GM18502 (cell line): ENCODE data around the gene NCK2.
A peak's percentile ranks its signal among the peaks of the same experiment; 100 is the strongest.

Source experiments
- ATAC-seq: cut with Tn5 transposase; IDR thresholded peaks from one replicate; pipeline ENCODE4 v1.9.1; 2021; ENCODE audit warnings: mild to moderate bottlenecking; ENCODE audit not compliant: unreplicated experiment, poor library complexity

NCK2 gene

DNA sequence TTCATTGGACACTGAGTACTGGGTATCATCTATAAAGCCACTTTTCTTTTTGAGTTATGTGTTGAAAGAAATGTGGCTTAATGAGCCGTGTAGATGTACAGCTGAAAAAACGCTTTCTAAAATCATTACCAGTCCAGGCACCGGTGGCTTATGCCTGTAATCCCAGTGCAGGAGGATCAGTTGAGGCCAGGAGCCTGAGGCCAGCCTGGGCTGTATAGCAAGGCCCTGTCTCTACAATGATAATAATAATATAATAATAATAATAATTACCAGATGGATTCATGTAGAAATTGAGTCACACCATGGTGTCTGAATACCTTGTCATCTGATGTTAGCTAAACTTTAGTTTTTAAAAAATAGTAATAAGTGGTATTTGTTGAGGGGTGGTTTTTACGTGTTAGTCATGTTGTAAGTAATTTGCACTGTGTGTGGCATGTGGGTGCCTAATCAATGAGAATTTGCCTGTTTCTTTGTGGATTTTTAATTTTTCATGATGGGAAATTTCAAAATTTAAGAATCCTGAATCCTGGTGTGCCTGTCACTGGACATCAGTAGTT lies 30.1 kb downstream of the NCK2 start:
- no peak for ATAC-seq

DNA sequence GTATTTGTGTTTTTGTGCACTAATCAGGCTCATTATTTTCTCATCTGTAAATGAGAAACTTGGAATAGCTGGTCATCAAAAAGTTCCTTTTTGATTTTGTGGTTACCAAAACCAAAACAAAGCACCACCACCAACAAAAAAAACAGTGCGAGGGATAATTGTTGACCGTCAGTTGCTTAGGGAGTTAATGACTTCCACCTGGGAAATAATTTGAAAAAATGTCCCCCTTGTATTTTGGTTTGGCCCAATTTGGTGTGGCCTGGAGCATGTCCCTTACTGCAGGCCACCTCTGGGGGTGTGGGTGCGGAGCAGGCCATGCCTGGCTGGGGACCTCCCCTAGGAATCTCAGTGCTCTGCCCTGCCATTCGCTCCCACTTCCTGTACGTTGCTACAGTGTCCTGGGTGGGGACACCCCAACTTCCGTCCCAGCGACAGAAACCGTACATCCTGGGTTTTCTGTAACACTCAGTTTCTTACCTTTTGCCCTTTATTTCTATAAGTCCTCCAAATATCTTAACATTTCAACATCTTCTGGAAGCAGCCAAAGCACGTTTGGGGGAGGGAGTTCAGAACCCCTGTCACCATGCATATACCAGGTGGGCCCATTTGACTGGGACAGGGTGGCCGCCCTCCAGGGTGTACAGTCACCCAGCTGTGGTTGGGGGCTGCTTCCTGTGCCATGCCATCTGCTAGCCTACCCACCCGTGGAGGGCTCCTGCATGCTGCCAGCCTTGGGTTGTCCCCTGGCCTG lies 31.3 kb downstream of the NCK2 start:
- ATAC-seq = peak; percentile 60

DNA sequence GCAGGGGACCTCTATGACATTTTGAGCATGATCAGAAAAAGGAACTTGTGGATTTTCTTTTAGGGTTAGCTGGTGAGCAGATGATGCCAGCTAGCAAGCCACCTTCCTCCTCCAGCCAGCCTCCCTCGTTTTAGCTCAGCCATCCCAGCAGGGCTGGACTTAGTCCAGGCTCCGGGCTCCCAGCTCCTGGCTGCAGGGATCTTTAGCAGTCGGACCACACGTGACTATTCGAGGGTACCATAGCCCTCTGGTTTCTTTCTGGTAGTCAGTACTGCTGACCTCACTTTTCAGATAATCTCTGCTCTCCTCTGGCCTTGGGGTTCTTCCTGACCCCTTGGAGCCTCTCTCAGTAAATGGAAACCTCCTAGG lies 31.8 kb downstream of the NCK2 start:
- peak; percentile 20 for ATAC-seq

DNA sequence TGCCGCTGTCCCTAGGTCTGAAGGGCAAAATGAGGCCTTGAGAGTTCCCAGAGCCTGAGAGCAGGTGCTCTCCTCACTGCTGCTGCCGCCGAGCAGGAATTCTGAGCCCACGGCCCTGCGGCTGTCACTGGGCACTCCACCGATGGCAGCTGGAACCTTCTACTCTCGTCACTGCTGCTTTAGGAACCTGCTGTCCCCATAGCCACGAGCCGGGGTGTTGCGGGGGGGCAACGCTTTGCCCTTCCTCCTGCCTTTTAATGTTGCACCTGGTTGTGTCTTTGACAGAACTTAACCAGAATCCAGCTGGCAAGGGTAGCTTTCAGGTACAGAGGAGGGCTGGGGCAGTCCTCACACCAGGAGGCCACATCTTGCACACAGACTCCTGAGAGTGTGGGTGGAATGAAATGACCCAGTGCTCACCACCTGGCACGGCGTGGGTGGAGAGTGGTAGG lies 32.3 kb downstream of the NCK2 start:
- ATAC-seq = peak; percentile 41

DNA sequence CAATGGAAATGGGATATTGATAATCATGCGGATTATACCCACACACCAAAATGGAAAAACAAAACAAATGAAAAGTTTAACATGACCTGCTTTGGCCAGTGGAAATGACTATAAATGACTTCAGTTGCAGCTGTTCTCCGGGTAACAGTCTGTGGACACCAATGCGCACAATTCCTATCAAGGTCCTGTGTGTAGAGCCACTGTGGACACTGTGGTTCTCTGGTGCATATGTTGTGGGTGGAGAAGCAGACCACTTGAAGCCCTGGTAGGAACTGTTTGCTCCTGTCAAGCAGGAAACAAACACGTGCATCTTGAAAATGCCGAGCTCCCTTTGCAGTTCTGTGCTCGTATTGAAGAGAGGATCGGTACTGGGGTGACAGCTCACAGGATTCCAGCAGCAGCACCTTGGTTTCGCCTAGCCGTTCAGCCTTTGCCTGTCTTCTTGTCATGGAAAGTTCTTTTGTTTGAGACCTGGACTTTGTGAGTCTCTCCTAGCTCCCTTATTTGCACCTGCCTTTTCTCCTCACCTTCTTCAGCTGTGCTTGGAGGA lies 32.9 kb downstream of the NCK2 start:
- ATAC-seq = no peak

- ATAC-seq = no peak
Observed at GRCh38 chr2:105778080-105778607, 33.4 kb downstream of the NCK2 start.

- ATAC-seq = no peak
Observed at GRCh38 chr2:105779394-105779793, 34.7 kb downstream of the NCK2 start.

- no peak for ATAC-seq
Observed at GRCh38 chr2:105780606-105781005, 35.9 kb downstream of the NCK2 start.

GRCh38 chr2:105781274-105781978 lies 36.7 kb downstream of the NCK2 start:
- no peak for ATAC-seq

DNA sequence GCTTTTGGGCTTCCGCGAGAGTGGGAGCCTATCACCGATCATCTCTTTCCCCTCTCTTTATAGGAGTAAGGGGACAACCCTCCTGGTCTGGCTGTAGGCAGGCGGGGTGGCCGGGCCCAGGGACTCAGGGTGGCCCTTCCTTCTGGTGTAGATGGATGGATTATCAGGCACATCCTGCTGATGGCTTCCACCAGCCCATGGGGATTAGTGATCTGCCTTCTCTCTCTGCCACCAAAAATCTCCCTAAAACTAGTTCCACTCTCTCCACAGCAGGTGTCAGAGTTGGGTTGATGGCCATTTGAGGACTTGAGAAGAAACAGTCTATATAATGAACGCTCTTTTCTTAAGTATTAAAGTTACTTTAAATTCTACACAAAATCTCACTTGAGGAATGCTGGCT lies 37.4 kb downstream of the NCK2 start:
- no peak for ATAC-seq

DNA sequence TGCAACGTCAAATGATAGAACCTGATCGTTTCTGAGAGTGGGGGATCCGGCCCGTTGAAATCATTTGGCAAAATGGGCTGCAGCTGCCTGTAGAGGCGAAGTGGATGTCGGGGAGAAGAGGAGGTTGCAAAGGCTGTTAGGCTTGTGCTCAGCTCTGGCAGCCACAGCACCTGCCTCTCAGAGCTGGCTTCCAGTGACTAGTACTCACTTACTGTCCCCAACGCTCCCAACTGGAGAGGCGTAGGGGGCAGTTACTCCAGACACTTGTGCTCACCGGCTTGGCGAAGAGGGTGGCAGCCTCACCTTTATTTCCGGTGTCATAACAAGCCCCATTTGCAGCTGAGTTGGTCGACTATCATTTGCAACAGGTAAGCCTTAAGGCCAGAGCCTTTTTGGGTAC lies 37.9 kb downstream of the NCK2 start:
- no peak for ATAC-seq

- ATAC-seq = no peak
Observed at GRCh38 chr2:105783151-105783738, 38.5 kb downstream of the NCK2 start.

DNA sequence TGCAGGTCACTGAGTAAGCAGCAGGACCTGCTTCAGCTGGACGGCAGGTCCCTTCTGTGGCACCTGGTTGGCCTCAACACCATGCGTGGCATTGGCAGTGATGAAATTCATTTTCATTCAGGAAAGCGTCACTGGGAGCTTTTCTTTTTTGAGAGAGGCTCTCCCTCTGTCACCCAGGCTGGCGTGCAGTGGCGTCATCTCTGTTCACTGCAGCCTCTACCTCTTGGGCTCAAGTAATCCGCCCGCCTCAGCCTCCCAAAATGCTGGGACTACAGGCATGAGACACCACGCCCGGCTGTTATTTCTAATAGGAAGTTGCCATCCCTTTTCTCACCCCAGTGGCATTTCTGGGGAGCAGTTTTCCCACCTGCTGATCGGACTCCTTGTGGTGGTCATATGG lies 39.3 kb downstream of the NCK2 start:
- ATAC-seq = no peak

- ATAC-seq = no peak
Observed at GRCh38 chr2:105784589-105784988, 39.9 kb downstream of the NCK2 start.

GRCh38 chr2:105785095-105785847 lies 40.6 kb downstream of the NCK2 start:
- ATAC-seq = no peak

DNA sequence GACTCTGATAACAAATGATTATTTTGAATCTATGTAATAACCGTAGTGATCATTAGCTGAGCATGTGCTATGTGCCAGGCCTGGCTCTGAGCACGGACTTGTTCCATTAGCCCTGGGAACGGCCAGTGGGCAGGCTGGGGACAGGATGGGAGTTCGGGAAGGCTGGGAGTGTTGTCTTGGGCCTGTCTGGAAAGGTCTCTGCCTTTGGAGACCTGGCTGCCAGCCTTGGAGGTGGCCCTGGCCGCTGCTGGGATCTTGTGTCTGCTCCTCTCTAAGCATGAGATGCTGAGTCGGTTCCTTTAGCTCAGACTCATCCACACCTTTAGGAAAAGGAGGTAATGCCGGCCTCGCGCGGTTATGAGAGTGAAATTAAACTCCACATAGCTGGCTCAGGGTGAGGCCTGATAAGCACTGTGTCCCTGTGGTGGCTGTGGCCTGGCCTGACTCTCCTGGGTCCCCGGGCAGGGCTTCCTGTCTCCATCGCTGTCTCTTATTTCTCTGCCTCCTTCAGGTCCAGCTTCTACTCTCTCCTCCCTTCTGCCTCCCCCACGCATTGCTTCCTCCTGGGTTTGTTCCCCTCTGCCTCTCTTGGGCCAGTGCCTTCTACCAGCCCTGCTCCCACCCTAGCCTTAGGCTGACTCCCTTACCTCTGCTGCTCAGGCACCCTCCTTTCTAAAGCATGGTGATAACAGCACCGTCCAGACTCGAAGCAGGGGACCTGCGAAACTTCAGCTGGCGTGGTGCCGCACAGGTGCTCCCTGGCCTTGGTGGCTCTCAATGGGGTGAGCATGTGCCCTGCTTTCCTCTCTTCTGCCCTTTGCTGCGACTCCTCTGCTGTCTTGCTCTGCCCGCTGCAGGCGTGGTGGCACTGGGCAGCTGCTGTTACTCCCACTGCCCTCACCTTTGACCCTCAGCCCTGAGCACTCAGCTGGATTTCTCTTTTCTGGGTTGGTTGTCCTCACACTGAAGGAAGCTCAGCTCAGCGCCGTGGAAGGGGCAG lies 41.8 kb downstream of the NCK2 start:
- ATAC-seq = no peak

DNA sequence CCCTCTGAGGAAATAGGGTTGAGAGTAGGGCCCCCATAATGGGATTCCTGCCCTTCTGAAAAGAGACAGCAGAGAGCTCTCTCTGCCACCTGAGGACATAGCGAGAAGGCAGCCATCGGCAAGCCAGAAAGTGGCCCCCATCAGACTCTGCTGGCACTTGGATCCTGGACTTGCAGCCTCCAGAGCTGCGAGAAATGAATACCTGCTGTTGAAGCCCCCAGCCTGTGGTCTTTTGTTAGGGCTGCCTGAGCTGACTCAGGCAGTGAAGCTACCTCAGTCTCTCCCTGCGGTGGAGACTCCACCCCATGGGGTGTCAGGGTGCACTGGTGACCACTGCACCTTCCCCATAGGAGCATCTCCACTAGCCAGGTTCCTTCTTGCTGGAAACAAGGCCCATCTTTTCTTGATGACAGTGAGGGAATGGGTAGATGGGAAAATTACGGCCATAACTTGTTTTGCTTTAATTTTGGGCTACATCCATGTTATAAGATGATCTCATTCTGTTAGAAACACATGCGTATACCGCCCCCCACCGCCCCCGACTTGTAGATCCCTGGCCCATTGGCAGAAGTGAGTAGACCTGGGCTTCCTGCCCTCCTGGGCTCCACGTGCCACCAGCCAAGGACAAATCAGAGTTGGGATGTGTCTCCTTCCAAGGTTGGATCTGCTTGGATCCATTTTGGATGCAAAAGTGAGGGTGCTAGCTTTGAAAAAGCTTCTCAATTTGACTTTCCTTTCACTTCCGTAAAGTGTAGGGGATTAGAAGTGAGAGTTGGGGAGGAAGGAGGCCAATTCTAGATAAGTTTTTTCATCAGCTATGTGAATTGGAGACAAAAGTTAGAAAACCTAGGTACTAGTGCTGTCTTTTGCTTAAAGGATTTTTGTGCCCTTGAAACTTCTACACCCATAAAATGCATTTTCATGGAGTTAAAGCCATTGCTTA lies 42.9 kb downstream of the NCK2 start:
- no peak for ATAC-seq
